Uterine smooth muscle cell (primary cell): Measurements from ENCODE around the gene SORCS3. TPM values are rescaled to one million over a fixed set of nuclear protein-coding genes. Genes with fewer than 3 reads are reported as not detected.

Experiments
- total RNA-seq: library from RNA; depleted of rRNA; stranded (reverse); fragments of >200 nt; gene quantifications from 2 replicates; pipeline ENCODE4 v1.2.3, GENCODE V29; 2014

The SORCS3 gene
- total RNA-seq: under 0.01 TPM in 1 of 2 replicates, not detected in the other

GRCh38 chr10:104641187-104641936 lies at the start of gene SORCS3:
Gene SORCS3 (plus strand): TSS chr10:104641290.

